Hematopoietic multipotent progenitor cell treated with erythropoietin and hydrocortisone succinate and interleukin-3 and kit ligand, for 6 days (in vitro differentiated cells): ENCODE results near the gene PTCD1.

Experiments used
- DNase-seq: peaks from one replicate; pipeline ENCODE4 v3.0.0-alpha.2; 2015

Gene PTCD1, protein sequence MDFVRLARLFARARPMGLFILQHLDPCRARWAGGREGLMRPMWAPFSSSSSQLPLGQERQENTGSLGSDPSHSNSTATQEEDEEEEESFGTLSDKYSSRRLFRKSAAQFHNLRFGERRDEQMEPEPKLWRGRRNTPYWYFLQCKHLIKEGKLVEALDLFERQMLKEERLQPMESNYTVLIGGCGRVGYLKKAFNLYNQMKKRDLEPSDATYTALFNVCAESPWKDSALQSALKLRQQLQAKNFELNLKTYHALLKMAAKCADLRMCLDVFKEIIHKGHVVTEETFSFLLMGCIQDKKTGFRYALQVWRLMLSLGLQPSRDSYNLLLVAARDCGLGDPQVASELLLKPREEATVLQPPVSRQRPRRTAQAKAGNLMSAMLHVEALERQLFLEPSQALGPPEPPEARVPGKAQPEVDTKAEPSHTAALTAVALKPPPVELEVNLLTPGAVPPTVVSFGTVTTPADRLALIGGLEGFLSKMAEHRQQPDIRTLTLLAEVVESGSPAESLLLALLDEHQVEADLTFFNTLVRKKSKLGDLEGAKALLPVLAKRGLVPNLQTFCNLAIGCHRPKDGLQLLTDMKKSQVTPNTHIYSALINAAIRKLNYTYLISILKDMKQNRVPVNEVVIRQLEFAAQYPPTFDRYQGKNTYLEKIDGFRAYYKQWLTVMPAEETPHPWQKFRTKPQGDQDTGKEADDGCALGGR

DNA sequence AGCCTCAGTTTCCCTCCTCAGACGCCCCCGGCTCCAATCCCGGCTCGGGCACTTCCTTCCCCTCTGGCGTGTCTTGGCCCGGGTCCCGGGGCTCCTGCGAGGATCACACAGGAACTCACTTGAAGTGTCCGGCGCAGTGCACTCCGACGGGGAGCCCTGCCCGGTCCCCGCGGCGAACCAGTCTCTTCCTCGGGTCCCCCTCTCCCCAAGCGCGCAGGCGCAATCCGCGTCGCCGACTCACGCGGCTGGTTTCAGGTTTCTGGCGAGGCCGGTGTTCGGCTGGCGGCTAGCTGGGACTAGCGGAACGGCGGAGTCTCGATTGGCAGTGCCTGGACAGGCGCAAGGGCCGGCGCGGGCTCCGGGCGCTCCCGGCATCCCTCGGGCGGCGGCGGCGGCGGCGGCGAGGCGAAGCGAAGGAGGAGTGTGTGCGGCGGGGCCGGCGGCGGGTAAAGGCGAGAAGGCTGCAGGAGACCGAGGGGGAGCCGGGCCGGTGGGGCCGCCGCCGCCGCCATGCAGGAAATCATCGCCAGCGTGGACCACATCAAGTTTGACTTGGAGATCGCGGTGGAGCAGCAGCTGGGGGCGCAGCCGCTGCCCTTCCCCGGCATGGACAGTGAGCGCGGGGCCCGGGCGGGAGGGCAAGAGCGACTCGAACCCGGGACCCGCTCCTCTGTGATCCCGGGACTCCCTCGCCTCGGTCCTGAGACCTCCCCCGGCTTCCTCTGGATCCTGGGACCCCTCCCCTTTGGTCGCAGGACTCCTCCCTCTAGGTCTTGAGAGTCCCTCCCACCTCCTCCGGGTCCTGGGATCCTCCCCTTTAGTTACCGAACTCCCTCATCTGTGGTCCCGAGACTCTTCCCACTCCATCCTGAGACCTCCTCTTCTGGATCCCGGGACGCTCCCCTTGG lies at the start of gene PTCD1, which contains the start of gene CPSF4:
Gene PTCD1 (minus strand): TSS at position 226 of the 908 bp plus-strand sequence. CDS start 3,556 bp downstream, outside the sequence.
Gene CPSF4 (plus strand): TSS at position 371 of the 908 bp plus-strand sequence. CDS start 140 bp downstream, at position 511.
- peak; percentile 97 for DNase-seq

DNA sequence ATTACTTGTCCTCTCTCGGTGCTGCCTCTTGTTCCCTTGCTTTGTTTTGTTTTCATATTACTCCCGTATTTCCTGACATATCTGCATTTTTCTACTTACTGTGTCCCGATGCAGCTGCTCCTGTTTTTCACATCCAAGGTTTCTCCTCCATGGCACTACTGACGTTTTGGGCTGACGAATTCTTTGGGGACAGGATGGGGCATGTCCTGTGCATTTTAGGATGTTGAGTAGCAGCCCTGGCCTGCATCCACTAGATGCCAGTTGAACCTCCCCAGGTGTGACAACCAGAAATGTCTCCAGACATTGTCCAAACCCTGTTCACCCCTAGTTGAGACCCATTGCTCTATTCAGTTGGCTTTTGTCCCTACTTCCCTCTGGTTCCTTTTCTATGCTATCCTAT lies 46.5 kb upstream of the PTCD1 start:
- DNase-seq: no peak

DNA sequence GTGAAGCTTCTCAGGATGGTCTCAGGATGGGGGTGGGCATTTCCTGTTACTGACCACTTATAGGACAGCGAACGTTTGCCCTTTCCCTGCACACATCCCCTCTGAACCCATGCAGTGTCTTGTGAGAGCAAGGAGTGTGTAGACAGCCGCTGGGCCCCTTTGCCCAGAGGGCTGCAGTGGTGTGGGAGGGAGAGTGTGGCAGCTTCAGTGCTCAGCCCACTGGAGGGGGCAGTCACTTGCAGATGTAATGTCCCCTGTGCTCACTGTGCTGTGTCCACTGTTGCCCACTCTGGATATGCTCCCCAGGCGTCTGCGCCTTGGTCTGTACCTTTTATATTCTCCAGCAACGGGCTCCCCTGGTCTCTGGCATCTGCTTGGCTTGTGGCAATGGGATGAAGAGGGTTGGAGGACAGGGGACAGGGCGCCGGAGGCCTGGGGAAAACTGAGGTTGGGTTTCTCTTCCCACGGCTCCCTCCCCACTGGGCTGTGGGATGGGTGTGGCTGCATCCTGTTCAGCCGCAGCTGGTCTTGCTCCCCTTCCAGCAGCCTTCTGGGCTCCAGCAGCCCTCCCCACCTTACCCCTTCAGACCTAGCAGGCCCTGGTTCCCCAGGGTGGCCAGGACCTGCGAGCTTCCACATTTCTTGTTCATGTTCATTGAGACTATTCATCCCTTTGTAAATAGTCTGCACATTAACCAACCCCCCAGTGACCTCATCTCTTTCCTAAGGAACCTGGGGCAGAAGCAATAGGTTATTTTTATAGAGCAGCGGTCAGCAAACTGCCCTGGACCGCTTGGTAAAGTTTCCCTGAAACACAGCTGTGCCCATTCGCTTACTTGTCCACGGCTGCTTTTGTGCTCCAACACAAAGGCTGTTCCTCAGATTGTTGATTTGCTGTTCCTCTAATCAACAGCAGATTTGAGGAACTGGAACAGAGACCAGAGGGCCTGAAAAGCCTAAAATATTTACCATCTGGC lies 40.2 kb upstream of the PTCD1 start:
- peak; percentile 39 for DNase-seq

DNA sequence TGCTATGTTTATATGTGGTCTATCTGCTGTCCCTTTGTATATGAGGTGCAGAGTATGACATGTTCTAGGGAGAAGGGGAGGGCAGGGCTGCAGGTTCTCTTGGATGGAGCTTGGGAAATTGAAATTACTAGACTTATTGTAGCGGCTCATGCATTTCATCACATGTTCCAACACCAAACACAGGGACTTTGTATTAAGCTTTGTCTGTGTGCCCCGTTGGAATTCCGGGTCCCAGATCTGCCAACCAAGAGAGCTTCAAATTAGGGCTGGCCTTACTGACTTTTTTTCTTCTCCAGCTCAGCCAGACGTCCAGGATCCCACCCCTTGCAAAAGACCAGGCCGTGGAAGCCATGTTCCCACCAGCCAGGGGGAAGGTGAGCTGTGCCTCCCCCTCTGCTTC lies 37.5 kb upstream of the PTCD1 start:
- DNase-seq: no peak

DNA sequence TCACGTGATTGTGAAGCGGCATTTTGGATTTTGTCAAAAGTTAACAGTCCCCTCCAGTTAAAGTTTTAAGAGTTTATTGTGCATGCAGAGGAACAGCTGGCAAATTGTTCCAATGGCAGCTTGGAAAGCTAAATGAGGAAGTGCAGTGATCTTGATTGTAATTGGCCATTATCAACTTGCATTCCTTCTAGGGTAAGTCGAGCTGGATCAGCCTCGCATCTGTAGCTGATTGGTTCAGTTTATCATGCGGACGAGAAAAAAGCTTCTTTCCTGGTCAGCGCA lies 34.7 kb upstream of the PTCD1 start:
- DNase-seq: peak; percentile 92

DNA sequence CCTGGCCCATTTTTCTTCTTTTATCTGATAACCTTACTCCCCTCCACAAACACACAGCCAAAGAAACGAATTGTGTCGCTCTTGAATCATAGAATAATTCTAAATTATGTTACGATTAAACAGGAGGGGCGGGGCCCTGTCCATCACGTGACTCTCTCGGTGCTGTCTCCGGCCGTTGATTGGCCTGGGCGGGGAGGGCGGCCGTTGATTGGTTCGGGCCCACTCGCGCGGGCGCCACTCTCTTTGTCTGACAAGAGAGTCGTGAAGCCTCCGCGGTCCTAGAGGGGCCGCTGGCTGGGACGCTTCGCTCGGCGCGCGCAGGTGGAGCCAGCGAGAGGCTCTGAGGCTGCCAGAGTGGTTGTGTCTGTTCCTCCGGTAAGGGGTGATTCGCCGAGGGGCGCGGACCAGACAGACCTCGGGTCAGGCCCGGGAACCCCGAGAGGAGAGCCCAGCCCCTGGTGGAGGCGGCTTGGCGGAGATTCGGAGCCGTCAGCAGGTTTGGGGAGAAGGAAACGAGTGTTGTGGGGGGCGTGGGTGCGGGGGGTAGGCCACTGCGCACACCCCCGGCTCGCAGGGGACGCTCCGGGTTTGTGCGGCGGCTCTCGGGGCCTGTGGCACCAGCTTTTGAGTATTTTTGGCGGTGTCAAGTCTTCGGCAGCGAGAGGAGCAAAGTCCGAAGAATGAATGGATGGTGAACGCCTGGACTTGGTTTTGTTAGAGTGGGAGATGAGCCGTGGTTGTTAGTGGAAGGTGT lies 34.1 kb upstream of the PTCD1 start, which contains the start of gene ZNF789:
Gene ZNF789 (plus strand): TSS at position 330 of the 754 bp plus-strand sequence. CDS start 3,567 bp downstream, outside the sequence.
- peak; percentile 99 for DNase-seq

DNA sequence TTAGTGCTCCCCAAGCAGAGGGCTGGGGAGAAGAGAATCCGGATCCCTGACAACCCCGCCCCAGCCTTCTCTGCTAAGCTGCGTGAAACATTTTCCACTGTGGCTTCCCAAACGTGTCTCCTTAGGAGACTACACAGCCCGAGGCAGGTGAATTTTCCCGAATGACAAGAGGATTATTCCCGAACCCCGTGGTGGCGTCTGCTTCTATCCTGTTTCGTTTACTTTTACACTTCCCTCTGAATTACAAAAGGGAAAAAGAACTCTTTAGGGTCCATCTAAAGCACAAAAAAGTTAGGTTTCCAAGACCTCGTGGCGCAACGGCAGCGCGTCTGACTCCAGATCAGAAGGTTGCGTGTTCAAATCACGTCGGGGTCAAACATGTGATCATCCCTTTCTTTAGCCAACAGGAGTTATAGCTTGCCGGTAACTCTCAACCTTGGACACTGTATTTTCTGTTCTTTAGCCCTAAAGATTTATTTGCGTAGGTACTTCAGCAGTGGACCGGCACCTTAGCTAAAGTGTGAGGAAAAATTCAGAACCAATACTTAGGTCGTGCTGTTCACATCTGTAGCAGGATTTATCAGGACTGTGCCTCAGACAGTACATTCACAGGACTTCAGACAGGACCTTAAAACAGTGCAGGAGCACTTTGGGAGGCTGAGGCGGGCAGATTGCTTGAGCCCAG lies 30.9 kb upstream of the PTCD1 start:
- no peak for DNase-seq

DNA sequence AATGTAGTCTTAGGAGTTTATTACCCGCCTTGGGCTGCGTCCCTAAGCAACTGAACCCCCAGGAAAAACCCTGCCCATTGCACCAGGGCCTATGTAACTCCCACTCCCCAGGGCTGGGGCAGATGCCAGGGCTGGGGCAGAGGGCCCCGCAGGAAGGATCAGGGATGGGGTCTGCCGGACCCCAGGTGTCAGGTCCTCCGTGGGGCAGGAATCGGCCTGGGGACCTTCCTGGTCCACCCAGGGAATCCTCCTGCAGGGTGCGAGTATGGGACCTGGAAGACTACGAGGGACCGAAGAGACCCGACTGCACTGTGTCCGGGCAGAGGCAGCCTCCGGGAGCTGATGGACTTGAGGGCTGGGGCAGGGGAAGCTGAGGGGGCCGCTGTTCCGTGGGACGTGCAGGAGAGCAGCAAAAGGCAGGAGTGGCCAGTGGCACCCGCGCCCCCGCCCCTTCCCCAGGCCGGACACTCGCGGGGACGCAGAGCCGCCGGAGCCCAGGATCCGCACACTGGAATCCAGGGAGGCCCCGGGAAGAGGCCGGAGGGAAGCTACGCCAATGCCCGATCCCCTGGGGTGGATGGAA lies 29.8 kb upstream of the PTCD1 start:
- no peak for DNase-seq

DNA sequence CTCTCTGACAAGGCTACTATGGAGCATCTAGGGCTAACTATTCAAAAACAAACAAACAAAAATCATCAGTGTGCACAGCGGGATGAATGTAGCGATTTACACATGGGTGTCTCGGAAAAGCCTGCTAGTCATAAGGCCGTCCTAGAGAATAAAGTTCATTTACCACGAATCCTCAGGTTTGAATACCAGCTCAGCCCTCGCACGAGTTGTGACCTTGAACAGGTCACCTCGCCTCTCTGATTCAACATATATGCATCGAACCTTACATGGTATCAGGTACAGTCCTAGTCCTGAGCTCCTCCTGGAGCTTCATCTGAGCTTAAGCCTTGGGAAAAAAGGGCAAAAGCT lies 26.8 kb upstream of the PTCD1 start:
- DNase-seq: peak; percentile 30

DNA sequence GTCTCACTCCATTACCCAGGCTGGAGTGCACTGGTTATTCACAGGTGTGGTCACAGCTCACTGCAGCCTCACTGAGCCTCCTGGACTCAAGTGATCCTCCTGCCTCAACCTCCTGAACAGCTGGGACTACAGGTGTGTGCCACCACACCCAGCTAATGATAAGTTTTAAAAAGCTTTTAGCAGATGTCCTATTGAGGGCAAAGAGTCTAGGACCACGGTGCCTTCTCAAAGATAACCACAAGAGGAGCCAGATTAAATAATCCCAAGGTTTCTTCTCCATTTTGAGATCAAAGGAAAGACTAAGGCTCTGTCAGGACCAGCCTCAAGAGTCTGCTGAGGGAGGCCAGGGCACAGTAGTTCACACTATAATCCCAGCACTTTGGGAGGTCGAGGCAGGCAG lies 22.6 kb upstream of the PTCD1 start:
- DNase-seq: peak; percentile 47

DNA sequence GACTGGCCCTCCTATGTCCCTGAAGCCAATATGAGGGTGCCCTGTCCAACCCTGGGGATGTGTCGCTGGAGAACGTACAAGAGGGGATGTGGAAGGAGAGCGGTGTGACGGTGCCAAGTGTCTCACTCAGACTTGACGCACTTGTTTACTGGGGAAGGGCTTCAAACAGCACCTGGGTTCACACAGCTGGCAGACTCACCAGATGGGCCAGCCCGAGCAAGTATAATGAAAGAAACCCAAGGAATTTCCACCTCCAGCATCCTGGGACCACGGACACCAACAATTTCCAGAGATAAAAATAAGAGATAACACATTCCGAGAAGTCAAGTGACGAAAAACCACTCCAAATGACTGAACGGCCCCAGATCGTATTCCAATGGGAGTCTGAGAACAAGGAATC lies 22.1 kb upstream of the PTCD1 start:
- DNase-seq: no peak

DNA sequence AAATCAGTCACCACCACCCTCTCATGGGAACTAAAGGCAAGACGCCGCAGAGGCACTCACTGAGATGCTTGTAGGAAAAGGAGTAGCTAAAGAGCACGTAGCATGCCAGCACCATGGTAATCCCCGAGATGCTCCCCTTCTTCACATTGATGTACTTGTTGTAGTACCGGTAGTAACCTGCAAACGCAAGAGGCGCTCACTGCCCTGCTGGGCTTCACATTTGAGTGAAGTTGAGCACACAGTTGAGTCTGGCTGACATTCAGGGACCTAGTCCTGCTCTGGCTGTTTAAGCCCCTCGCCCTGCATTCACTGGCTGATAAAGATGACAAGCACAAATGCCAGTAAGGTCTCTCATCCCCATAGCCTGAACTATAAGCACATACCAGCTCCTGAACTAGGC lies 20.5 kb upstream of the PTCD1 start:
- DNase-seq: peak; percentile 76

DNA sequence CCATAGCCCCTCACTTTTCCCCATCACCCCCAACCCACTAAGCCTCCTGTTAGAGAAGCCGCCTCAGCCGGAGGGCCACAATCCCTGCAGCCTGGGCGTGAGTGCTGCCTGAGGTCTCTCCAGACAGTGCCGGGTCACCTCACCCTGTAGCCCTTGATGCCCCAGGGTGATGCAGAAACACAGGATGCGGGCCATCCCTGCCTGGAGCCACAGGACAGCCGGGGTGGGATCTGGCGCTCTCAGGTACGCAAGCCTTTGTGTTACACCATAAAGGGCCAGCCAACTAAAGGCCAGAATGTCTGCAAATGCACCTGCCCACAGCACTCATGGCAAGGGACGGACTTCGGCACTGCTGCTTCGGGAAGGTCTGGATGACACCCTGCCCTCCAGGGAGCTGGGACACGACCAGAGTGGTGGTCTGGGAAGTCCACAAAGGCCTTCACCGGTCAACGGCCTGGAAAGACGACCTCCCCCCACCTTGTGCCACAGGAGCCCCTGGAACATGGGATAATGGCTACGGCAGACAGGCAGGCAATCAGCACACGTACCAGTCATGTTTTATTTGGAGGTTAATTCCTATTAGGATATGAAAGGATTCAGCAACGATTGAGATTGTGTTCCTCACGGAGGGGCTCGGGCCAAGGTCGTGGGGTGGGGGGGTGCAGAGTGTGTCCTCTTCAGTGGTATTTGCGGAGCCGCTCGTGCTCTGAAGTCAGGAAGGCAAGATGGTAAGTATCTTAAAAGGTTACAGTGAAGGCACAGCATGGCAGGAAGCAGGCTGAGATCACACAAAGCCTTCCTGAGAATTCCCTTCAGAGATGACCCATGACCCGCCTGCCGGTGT lies 19.3 kb upstream of the PTCD1 start:
- DNase-seq: no peak

DNA sequence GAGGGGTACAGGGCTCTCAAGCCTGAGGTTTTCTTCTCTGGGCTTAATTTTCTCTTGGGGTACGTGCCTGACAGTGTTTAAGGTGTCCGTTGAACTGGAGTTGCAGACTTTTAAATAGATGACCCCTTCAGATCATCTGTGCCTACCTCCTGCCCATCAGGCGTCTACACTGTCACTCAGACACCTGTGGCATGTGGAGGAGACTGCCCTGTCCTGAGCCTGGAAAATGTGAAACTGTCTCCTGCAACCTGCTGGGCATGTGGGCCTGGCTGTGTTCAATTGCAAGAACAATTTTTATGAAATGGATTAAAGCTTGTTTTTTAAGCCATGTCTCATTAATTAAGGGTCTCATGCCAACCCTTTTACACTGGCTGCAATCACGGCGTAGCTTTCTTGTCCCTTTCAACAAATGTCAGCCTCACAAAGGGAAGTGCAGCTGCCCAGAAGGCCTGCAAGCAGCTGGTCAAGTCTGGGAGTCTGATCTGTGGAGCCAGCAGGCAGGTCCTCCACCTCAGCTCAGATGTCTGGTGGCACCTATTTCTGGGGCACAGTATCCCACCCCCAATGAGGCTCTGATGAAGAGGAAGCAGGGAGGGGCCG lies 18.6 kb upstream of the PTCD1 start:
- no peak for DNase-seq

DNA sequence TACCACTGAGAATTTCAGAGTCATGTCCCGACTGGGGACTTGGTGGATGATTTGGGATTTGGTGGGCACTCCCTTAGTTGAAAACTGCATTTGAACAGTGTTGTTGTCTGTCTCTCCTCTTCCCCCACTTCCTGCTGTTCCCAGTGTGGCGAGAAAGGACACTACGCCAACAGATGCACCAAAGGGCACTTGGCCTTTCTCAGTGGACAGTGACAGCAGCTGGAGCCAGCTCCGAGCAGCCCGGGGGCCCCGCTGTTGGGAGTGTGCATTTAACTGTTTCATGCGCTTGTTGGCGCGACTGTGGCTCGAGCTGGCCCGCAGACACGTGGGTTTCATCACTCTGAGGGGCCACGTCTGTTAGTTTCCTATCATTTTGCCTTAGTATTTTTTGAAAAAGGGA lies 17.7 kb upstream of the PTCD1 start:
- no peak for DNase-seq

DNA sequence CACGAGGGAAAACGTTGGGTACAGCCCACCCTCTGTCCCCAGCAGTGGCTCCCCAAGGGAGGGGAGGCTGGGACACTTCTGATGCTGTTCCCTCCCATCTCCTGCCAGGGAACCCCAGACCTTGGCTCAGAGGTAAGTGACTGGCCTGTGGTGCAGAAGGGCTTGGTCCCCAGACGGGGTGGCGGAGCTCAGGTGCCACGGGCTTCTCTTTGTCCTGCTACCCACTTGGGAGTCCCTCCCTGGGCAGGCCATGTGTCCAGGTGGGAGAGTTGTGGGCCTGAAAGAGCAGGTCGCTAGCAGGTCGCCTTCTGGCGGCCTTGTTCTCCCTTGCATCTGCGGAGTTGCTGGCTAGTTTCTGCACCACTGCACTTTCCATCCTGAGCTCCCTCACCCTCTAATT lies 17.3 kb upstream of the PTCD1 start:
- no peak for DNase-seq

DNA sequence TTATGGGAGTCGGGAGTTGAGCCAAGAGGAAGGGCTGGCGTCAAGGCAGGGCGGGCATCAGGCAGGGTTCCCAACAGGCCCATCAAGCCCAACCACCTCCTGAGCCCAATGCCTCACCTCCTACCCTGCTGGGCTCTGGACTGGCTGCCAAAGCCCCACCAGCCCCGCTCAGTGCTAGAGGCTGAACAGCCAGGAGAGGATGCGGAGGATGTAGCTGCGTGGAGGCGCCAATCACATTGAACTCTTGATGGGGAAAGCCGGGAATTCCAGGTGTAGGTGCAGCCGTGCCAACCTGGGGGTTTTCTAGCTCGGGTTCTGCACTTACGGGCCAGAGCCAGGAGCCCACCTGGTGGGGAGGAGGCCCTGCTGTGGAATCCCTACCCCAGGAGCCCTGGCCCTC lies 14.5 kb upstream of the PTCD1 start:
- DNase-seq: no peak

DNA sequence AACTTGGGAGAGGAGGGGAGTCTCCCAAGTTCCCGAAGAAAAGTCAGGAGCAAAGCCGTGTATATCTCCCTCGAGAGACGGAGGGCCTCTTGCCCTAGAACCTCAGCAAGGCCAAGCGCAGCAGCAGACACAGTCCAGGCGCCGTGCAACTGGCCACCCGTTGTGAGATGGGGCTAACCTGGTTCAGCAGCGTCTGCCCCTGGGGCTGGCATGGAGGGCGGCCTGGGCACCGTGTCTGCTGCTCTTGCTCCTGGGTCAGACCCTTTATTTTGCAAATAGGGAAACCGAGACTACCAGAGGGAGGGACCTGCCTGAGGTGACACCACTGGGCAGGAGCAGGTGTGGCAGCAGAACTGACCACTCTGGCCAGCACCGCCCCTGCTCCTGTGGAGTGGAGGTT lies 13.9 kb upstream of the PTCD1 start:
- no peak for DNase-seq

DNA sequence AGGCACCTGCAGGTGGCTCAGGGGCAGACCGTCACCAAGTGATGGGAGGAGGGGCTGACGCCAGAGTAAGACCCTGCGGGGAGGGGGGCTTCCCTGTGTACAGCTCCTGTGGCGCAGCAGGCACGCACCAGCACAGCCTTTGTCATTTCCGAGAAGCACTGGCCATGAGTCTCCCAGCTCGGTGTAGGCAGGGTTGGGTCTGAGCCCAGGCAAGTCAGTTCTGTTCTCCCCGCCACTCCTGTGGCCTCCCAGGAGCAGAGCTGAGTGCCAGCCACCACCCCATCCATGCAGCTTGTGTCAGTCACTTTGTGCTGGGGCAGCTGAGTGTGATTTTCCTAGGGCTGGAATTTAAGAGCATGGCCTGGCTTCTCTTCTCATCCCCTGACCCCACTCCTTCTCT lies 13.3 kb upstream of the PTCD1 start:
- DNase-seq: no peak
